Gastrocnemius medialis (tissue), 4 donors: ENCODE results near the gene ABCA13. TPM values are rescaled to one million over a fixed set of nuclear protein-coding genes. Genes with fewer than 3 reads are reported as not detected.

ENCODE experiments used
- ATAC-seq, 2 donors: fragments of 150-250 bp; one replicate each; pipeline ENCODE4 v1.9.1; 2016
- DNase-seq, 2 donors: peaks; one replicate each; pipeline ENCODE4 v3.0.0-alpha.2; 2019
- H3K27ac ChIP-seq, 4 donors: fragments of 200-600 bp; sonication (generic); 1 replicate in 1 of 4; 2 replicates in 3 of 4; pipeline ENCODE4 v1.5.1; 2016 to 2018; ENCODE audit warnings: mild to moderate bottlenecking in 2 of 4, moderate library complexity in 1 of 4
- H3K27me3 ChIP-seq, 3 donors: fragments of 200-600 bp; sonication (generic) in 2 of 3; 1 replicate in 1 of 3; 2 replicates in 2 of 3; pipeline versions ENCODE4 v1.5.1 to v1.6.0; 2016 to 2019; ENCODE audit warnings: mild to moderate bottlenecking in 1 of 3, moderate library complexity in 1 of 3
- H3K36me3 ChIP-seq, 2 donors: fragments of 200-600 bp; sonication (generic) in 1 of 2; one replicate each; pipeline ENCODE4 v1.5.1; 2017 to 2018
- H3K4me1 ChIP-seq, 2 donors: fragments of 200-600 bp; sonication (generic) in 1 of 2; one replicate each; pipeline ENCODE4 v1.5.1; 2016 to 2017; ENCODE audit warnings: mild to moderate bottlenecking in 2 of 2
- H3K4me3 ChIP-seq, 4 donors: fragments of 200-600 bp; sonication (generic) in 3 of 4; 1 replicate in 1 of 4; 2 replicates in 3 of 4; pipeline ENCODE4 v1.5.1; 2016 to 2019; ENCODE audit warnings: mild to moderate bottlenecking in 2 of 4
- H3K9me3 ChIP-seq, 3 donors: fragments of 200-600 bp; sonication (generic) in 2 of 3; 1 replicate in 1 of 3; 2 replicates in 2 of 3; pipeline ENCODE4 v1.5.1; 2016 to 2019
- CTCF ChIP-seq, 5 experiments: fragments of 450-650 bp in 3 of 5; fragments of 200-600 bp in 2 of 5; sonication (generic) in 2 of 5; IDR thresholded peaks in 4 of 5; conservative IDR thresholded peaks in 1 of 5; 1 replicate in 4 of 5; 2 replicates in 1 of 5; pipeline ENCODE4 v1.5.1; 2016 to 2019; ENCODE audit warnings: antibody characterized with exemption in 5 of 5, mild to moderate bottlenecking in 3 of 5, moderate library complexity in 3 of 5
- POLR2A ChIP-seq, 2 donors: fragments of 450-650 bp; IDR thresholded peaks; one replicate each; pipeline ENCODE4 v1.6.1; 2017; ENCODE audit warnings: antibody characterized with exemption in 2 of 2, mild to moderate bottlenecking in 2 of 2, moderate library complexity in 2 of 2
- in situ Hi-C, 4 donors: fragments of 200-750 bp; cut with MboI; loops; one replicate each; pipeline versions ENCODE4 v1.15.0 to v1.8.0; 2017; ENCODE audit warnings: low sequenced_read_pairs in 4 of 4
- intact Hi-C: fragments of 100-400 bp; cut with DNase I; formaldehyde crosslinking; loops from one replicate; pipeline ENCODE4 v1.15.1; 2023; ENCODE audit warnings: low total_unique reads
- total RNA-seq, 4 donors: library from RNA; depleted of rRNA; stranded (reverse); fragments of >200 nt; gene quantifications; one replicate each; pipeline versions ENCODE4 v1.1.0 to v1.2.3, GENCODE V29; 2016

The ABCA13 gene, protein sequence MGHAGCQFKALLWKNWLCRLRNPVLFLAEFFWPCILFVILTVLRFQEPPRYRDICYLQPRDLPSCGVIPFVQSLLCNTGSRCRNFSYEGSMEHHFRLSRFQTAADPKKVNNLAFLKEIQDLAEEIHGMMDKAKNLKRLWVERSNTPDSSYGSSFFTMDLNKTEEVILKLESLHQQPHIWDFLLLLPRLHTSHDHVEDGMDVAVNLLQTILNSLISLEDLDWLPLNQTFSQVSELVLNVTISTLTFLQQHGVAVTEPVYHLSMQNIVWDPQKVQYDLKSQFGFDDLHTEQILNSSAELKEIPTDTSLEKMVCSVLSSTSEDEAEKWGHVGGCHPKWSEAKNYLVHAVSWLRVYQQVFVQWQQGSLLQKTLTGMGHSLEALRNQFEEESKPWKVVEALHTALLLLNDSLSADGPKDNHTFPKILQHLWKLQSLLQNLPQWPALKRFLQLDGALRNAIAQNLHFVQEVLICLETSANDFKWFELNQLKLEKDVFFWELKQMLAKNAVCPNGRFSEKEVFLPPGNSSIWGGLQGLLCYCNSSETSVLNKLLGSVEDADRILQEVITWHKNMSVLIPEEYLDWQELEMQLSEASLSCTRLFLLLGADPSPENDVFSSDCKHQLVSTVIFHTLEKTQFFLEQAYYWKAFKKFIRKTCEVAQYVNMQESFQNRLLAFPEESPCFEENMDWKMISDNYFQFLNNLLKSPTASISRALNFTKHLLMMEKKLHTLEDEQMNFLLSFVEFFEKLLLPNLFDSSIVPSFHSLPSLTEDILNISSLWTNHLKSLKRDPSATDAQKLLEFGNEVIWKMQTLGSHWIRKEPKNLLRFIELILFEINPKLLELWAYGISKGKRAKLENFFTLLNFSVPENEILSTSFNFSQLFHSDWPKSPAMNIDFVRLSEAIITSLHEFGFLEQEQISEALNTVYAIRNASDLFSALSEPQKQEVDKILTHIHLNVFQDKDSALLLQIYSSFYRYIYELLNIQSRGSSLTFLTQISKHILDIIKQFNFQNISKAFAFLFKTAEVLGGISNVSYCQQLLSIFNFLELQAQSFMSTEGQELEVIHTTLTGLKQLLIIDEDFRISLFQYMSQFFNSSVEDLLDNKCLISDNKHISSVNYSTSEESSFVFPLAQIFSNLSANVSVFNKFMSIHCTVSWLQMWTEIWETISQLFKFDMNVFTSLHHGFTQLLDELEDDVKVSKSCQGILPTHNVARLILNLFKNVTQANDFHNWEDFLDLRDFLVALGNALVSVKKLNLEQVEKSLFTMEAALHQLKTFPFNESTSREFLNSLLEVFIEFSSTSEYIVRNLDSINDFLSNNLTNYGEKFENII (N-terminal part only)
- total RNA-seq, result under 1 TPM in 2 of 4 donors, not detected in 2; 0.03 to 0.10 TPM

- intact Hi-C loops (no loop called here), in situ Hi-C loops (no loop called here)
- H3K27ac ChIP-seq, result no peak within 1 kb of the TSS
- TF ChIP-seq CTCF (IDR thresholded peaks at IDR 0.05 in 4 of 5, conservative IDR thresholded peaks at IDR 0.05 in 1 of 5) (no peak), POLR2A (IDR thresholded peaks at IDR 0.05) (no peak)
- no peak for DNase-seq
- no peaks in the 10 kb centered on the region for H3K4me1 ChIP-seq
- H3K27me3 ChIP-seq, result no peaks in the 10 kb centered on the region
- H3K4me3 ChIP-seq, result no peak within 1 kb of the TSS
- no peaks in the 10 kb centered on the region for H3K36me3 ChIP-seq
- no peaks in the 10 kb centered on the region for H3K9me3 ChIP-seq
- no peak for ATAC-seq
These were observed at the start of gene ABCA13 for GRCh38 chr7:48171202-48171601. ABCA13 (plus strand) TSS chr7:48171458; CDS start chr7:48171484, 26 bp downstream.

DNA sequence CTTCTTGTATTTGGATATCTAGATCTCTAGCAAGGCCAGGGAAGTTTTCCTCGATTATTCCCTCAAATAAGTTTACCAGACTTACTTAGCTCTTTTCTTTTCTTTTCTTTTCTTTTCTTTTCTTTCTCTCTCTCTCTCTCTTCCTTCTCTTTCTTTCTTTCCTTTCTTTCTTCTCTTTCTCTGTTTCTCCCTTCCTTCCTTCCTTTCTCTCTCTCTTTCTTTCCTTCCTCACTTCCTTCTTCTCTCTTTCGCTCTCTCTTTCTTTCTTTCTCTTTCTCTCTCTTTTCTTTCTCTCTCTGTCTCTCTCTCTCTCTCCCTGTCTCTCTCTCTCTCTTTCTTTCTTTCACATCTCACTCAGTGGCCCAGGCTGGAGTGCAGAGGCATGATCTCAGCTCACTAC is 45.2 kb upstream of the ABCA13 start:
- intact Hi-C loops (no loop called here), in situ Hi-C loops (no loop called here)
- Histone ChIP-seq H3K9me3 (no peaks in the 10 kb centered on the region), H3K27me3 (no peaks in the 10 kb centered on the region), H3K27ac (no peak overlapping the region), H3K36me3 (no peaks in the 10 kb centered on the region), H3K4me1 (no peaks in the 10 kb centered on the region), H3K4me3 (no peak overlapping the region)
- TF ChIP-seq CTCF (IDR thresholded peaks at IDR 0.05 in 4 of 5, conservative IDR thresholded peaks at IDR 0.05 in 1 of 5), result no peak
- DNase-seq (no peak), ATAC-seq (no peak)

GRCh38 chr7:48130658-48131108 is 40.6 kb upstream of the ABCA13 start:
- Histone ChIP-seq H3K4me3 (no peak overlapping the region), H3K27ac (no peak overlapping the region), H3K36me3 (no peaks in the 10 kb centered on the region), H3K27me3 (no peaks in the 10 kb centered on the region), H3K9me3 (no peaks in the 10 kb centered on the region), H3K4me1 (no peaks in the 10 kb centered on the region)
- no peak for DNase-seq
- in situ Hi-C loops (no loop called here), intact Hi-C loops (no loop called here)
- no peak for ATAC-seq
- no peak for TF ChIP-seq POLR2A (IDR thresholded peaks at IDR 0.05)
- no peak for TF ChIP-seq CTCF (IDR thresholded peaks at IDR 0.05 in 4 of 5, conservative IDR thresholded peaks at IDR 0.05 in 1 of 5)

DNA sequence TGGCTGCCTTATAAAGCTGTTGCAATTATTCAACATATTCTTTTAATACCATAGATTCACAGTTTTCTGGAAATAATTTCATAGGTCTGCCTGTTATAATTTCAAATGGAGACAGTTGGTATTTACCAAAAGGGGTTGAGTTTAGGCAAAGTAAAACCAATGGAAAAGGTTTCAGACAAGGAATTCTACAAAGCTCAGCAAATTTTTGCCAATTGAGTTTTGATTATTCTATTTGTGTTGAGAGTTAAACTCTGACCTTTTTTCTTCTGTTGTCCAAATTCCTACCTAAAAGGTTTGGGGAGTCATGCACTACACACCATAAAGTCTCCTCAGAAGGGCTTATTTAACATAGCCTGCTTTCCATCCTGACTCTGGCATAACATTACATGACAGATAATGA is 38.5 kb upstream of the ABCA13 start:
- Histone ChIP-seq H3K9me3 (no peaks in the 10 kb centered on the region), H3K4me1 (no peaks in the 10 kb centered on the region), H3K27me3 (no peaks in the 10 kb centered on the region), H3K27ac (no peak overlapping the region), H3K4me3 (no peak overlapping the region), H3K36me3 (no peaks in the 10 kb centered on the region)
- DNase-seq, result no peak
- intact Hi-C loops (no loop called here), in situ Hi-C loops (no loop called here)
- ATAC-seq, result no peak
- TF ChIP-seq POLR2A (IDR thresholded peaks at IDR 0.05) (no peak), CTCF (IDR thresholded peaks at IDR 0.05 in 4 of 5, conservative IDR thresholded peaks at IDR 0.05 in 1 of 5) (no peak)
